GM23338 (cell line): ENCODE data around the gene SLC9A1.

Experiments
- CREB1 ChIP-seq: fragments of 250-450 bp; sonication (Bioruptor Pico); IDR thresholded peaks from 2 replicates; pipeline ENCODE4 v1.5.0; 2020; ENCODE audit warnings: low read depth, mild to moderate bottlenecking, moderate library complexity
- CTCF ChIP-seq, 2 experiments: fragments of 200-600 bp in 1 of 2; sonication (generic) in 1 of 2; conservative IDR thresholded peaks; 2 replicates each; pipeline versions ENCODE4 v1.5.1 to v1.6.1; 2016 to 2017; ENCODE audit warnings: antibody characterized with exemption in 2 of 2, low read depth in 2 of 2, mild to moderate bottlenecking in 2 of 2, moderate library complexity in 1 of 2
- EZH2 ChIP-seq: fragments of 200-600 bp; sonication (generic); IDR thresholded peaks from one replicate; pipeline ENCODE4 v1.8.0; 2017; ENCODE audit warnings: antibody characterized with exemption, mild to moderate bottlenecking, low read depth; ENCODE audit not compliant: unreplicated experiment
- EZH2phosphoT487 ChIP-seq: fragments of 200-600 bp; sonication (generic); IDR thresholded peaks from one replicate; pipeline ENCODE4 v1.8.1; 2018; ENCODE audit warnings: antibody characterized with exemption; ENCODE audit not compliant: unreplicated experiment
- JUNB ChIP-seq: IDR thresholded peaks from one replicate; pipeline ENCODE4 v1.6.1; 2016; ENCODE audit warnings: antibody characterized with exemption; ENCODE audit not compliant: unreplicated experiment
- POLR2AphosphoS5 ChIP-seq: IDR thresholded peaks from 2 replicates; pipeline ENCODE4 v1.6.1; 2016; ENCODE audit warnings: antibody characterized with exemption, low read depth
- REST ChIP-seq: IDR thresholded peaks from one replicate; pipeline ENCODE4 v1.6.1; 2018; ENCODE audit warnings: antibody characterized with exemption; ENCODE audit not compliant: unreplicated experiment
- ZNF114 ChIP-seq: fragments of 250-450 bp; sonication (Bioruptor Pico); IDR thresholded peaks from 2 replicates; pipeline ENCODE4 v1.5.0; 2020; ENCODE audit warnings: mild to moderate bottlenecking, moderate library complexity
- ZNF462 ChIP-seq: fragments of 250-450 bp; sonication (Bioruptor Pico); IDR thresholded peaks from 2 replicates; pipeline ENCODE4 v1.5.0; 2020; ENCODE audit warnings: mild to moderate bottlenecking, moderate library complexity

GRCh38 chr1:27100335-27101053, 54.4 kb downstream of the SLC9A1 start:
- 0 out of 4 replicates have a peak, but pooled peaks of 1 of the 2 experiments have one; percentile 10 for TF ChIP-seq CTCF (conservative IDR thresholded peaks at IDR 0.05; ENCODE audit: low read depth in 2 of 2)
- TF ChIP-seq REST = no peak
- TF ChIP-seq ZNF114 (CRISPR knock-in tag) = no peak
- TF ChIP-seq CREB1 (CRISPR knock-in tag) = no peak
- no peak for TF ChIP-seq POLR2AphosphoS5
- TF ChIP-seq JUNB = no peak
- TF ChIP-seq EZH2phosphoT487 = no peak
- TF ChIP-seq EZH2 = no peak
- TF ChIP-seq ZNF462 = no peak
